ENCODE measurements around the gene MSI2.

MSI2 gene

GRCh38 chr17:57535249-57535966 is 279.1 kb downstream of the MSI2 start:
- H3K9ac ChIP-seq (ENCODE audit: low read length) = no peak overlapping the region

GRCh38 chr17:57536289-57536688 is 280.0 kb downstream of the MSI2 start:
- no peaks in the 10 kb centered on the region for H3K27me3 ChIP-seq (ENCODE audit: control insufficient read depth, insufficient read depth, low read length)
- no peak overlapping the region for H3K4me3 ChIP-seq (ENCODE audit: low read length)
- H3K27ac ChIP-seq (ENCODE audit: low read length) = no peak overlapping the region
- peaks cover 19% of the 10 kb centered on the region for H3K4me1 ChIP-seq (ENCODE audit: control insufficient read depth, low read depth, low read length)
- H3K36me3 ChIP-seq (ENCODE audit: control insufficient read depth, low read depth, low read length) = no peaks in the 10 kb centered on the region
- no peak overlapping the region for H3K9ac ChIP-seq (ENCODE audit: low read length)
- no peaks in the 10 kb centered on the region for H3K9me3 ChIP-seq (ENCODE audit: control insufficient read depth, low read depth, low read length)

More at GRCh38 chr17:57535249-57535966, 279.1 kb downstream of the MSI2 start:
- no peaks in the 10 kb centered on the region for H3K9me3 ChIP-seq (ENCODE audit: control insufficient read depth, low read depth, low read length)
- no peaks in the 10 kb centered on the region for H3K27me3 ChIP-seq (ENCODE audit: control insufficient read depth, insufficient read depth, low read length)
- H3K4me3 ChIP-seq (ENCODE audit: low read length) = no peak overlapping the region
- no peak overlapping the region for H3K27ac ChIP-seq (ENCODE audit: low read length)
- H3K4me1 ChIP-seq (ENCODE audit: control insufficient read depth, low read depth, low read length) = peaks cover 22% of the 10 kb centered on the region
- H3K36me3 ChIP-seq (ENCODE audit: control insufficient read depth, low read depth, low read length) = no peaks in the 10 kb centered on the region

- no peaks in the 10 kb centered on the region for H3K9me3 ChIP-seq (ENCODE audit: control insufficient read depth, low read depth, low read length)
- H3K4me3 ChIP-seq (ENCODE audit: low read length) = no peak overlapping the region
- no peaks in the 10 kb centered on the region for H3K27me3 ChIP-seq (ENCODE audit: control insufficient read depth, insufficient read depth, low read length)
- H3K9ac ChIP-seq (ENCODE audit: low read length) = no peak overlapping the region
- no peaks in the 10 kb centered on the region for H3K36me3 ChIP-seq (ENCODE audit: control insufficient read depth, low read depth, low read length)
- no peak overlapping the region for H3K27ac ChIP-seq (ENCODE audit: low read length)
- H3K4me1 ChIP-seq (ENCODE audit: control insufficient read depth, low read depth, low read length) = peaks cover 19% of the 10 kb centered on the region
These were observed 280.6 kb downstream of the MSI2 start for GRCh38 chr17:57536789-57537523.

GRCh38 chr17:57537524-57538410 is 281.4 kb downstream of the MSI2 start:
- Histone ChIP-seq H3K27me3 (ENCODE audit: control insufficient read depth, insufficient read depth, low read length) (no peaks in the 10 kb centered on the region), H3K9me3 (ENCODE audit: control insufficient read depth, low read depth, low read length) (no peaks in the 10 kb centered on the region), H3K4me3 (ENCODE audit: low read length) (no peak overlapping the region), H3K27ac (ENCODE audit: low read length) (no peak overlapping the region), H3K4me1 (ENCODE audit: control insufficient read depth, low read depth, low read length) (peaks cover 20% of the 10 kb centered on the region), H3K9ac (ENCODE audit: low read length) (no peak overlapping the region), H3K36me3 (ENCODE audit: control insufficient read depth, low read depth, low read length) (no peaks in the 10 kb centered on the region)

GRCh38 chr17:57538736-57539456 is 282.6 kb downstream of the MSI2 start:
- H3K27me3 ChIP-seq (ENCODE audit: control insufficient read depth, insufficient read depth, low read length) = no peaks in the 10 kb centered on the region
- H3K9ac ChIP-seq (ENCODE audit: low read length) = no peak overlapping the region
- no peak overlapping the region for H3K4me3 ChIP-seq (ENCODE audit: low read length)
- H3K27ac ChIP-seq (ENCODE audit: low read length) = no peak overlapping the region
- H3K9me3 ChIP-seq (ENCODE audit: control insufficient read depth, low read depth, low read length) = no peaks in the 10 kb centered on the region
- H3K4me1 ChIP-seq (ENCODE audit: control insufficient read depth, low read depth, low read length) = peaks cover 31% of the 10 kb centered on the region
- no peaks in the 10 kb centered on the region for H3K36me3 ChIP-seq (ENCODE audit: control insufficient read depth, low read depth, low read length)

- H3K9ac ChIP-seq (ENCODE audit: low read length) = no peak overlapping the region
- no peak overlapping the region for H3K27ac ChIP-seq (ENCODE audit: low read length)
- H3K4me1 ChIP-seq (ENCODE audit: control insufficient read depth, low read depth, low read length) = peaks cover 39% of the 10 kb centered on the region
These were observed 283.4 kb downstream of the MSI2 start for GRCh38 chr17:57539529-57540301.

GRCh38 chr17:57540596-57540995 is 284.3 kb downstream of the MSI2 start:
- Histone ChIP-seq H3K27ac (ENCODE audit: low read length) (no peak overlapping the region), H3K9me3 (ENCODE audit: control insufficient read depth, low read depth, low read length) (no peaks in the 10 kb centered on the region), H3K4me3 (ENCODE audit: low read length) (no peak overlapping the region), H3K9ac (ENCODE audit: low read length) (no peak overlapping the region), H3K36me3 (ENCODE audit: control insufficient read depth, low read depth, low read length) (no peaks in the 10 kb centered on the region), H3K4me1 (ENCODE audit: control insufficient read depth, low read depth, low read length) (peaks cover 48% of the 10 kb centered on the region), H3K27me3 (ENCODE audit: control insufficient read depth, insufficient read depth, low read length) (no peaks in the 10 kb centered on the region)

More at GRCh38 chr17:57539529-57540301, 283.4 kb downstream of the MSI2 start:
- Histone ChIP-seq H3K36me3 (ENCODE audit: control insufficient read depth, low read depth, low read length) (no peaks in the 10 kb centered on the region), H3K4me3 (ENCODE audit: low read length) (no peak overlapping the region), H3K27me3 (ENCODE audit: control insufficient read depth, insufficient read depth, low read length) (no peaks in the 10 kb centered on the region), H3K9me3 (ENCODE audit: control insufficient read depth, low read depth, low read length) (no peaks in the 10 kb centered on the region)

- Histone ChIP-seq H3K27me3 (ENCODE audit: control insufficient read depth, insufficient read depth, low read length) (no peaks in the 10 kb centered on the region), H3K9ac (ENCODE audit: low read length) (no peak overlapping the region), H3K4me1 (ENCODE audit: control insufficient read depth, low read depth, low read length) (peaks cover 49% of the 10 kb centered on the region), H3K36me3 (ENCODE audit: control insufficient read depth, low read depth, low read length) (no peaks in the 10 kb centered on the region), H3K4me3 (ENCODE audit: low read length) (no peak overlapping the region), H3K27ac (ENCODE audit: low read length) (no peak overlapping the region), H3K9me3 (ENCODE audit: control insufficient read depth, low read depth, low read length) (no peaks in the 10 kb centered on the region)
These were observed 284.7 kb downstream of the MSI2 start for GRCh38 chr17:57541049-57541448.

GRCh38 chr17:57541472-57542394 is 285.4 kb downstream of the MSI2 start:
- Histone ChIP-seq H3K9me3 (ENCODE audit: control insufficient read depth, low read depth, low read length) (no peaks in the 10 kb centered on the region), H3K36me3 (ENCODE audit: control insufficient read depth, low read depth, low read length) (no peaks in the 10 kb centered on the region), H3K27me3 (ENCODE audit: control insufficient read depth, insufficient read depth, low read length) (no peaks in the 10 kb centered on the region), H3K4me1 (ENCODE audit: control insufficient read depth, low read depth, low read length) (peaks cover 49% of the 10 kb centered on the region), H3K4me3 (ENCODE audit: low read length) (no peak overlapping the region), H3K27ac (ENCODE audit: low read length) (no peak overlapping the region), H3K9ac (ENCODE audit: low read length) (no peak overlapping the region)

- no peaks in the 10 kb centered on the region for H3K9me3 ChIP-seq (ENCODE audit: control insufficient read depth, low read depth, low read length)
- no peak overlapping the region for H3K9ac ChIP-seq (ENCODE audit: low read length)
- no peaks in the 10 kb centered on the region for H3K27me3 ChIP-seq (ENCODE audit: control insufficient read depth, insufficient read depth, low read length)
- H3K4me3 ChIP-seq (ENCODE audit: low read length) = no peak overlapping the region
- peaks cover 43% of the 10 kb centered on the region for H3K4me1 ChIP-seq (ENCODE audit: control insufficient read depth, low read depth, low read length)
- H3K27ac ChIP-seq (ENCODE audit: low read length) = no peak overlapping the region
- H3K36me3 ChIP-seq (ENCODE audit: control insufficient read depth, low read depth, low read length) = no peaks in the 10 kb centered on the region
These were observed 286.2 kb downstream of the MSI2 start for GRCh38 chr17:57542510-57542909.

Measured in iPS-18a (cell line).